GM12878 (cell line): ENCODE results near the gene UFSP2. TPM values are rescaled to one million over a fixed set of nuclear protein-coding genes. Genes with fewer than 3 reads are reported as not detected.

Source experiments
- ATAC-seq: fragments of 200-7000 bp; cut with Tn5 transposase; 3 replicates; pipeline ENCODE4 v1.9.1; 2020; ENCODE audit warnings: mild to moderate bottlenecking, moderate library complexity
- BruUV-seq: library from RNA; stranded (reverse); fragments of 400-500 nt; replicated peaks from 2 replicates; lab custom pipeline; 2021; lab: Mats Ljungman, UMichigan
- CTCF ChIA-PET: fragments of 300-600 bp; sonication (Branson Sonifier 250); formaldehyde crosslinking; extraction: SDS; loops from one replicate; lab custom pipeline; 2021; ENCODE audit warnings: inconsistent platforms; lab: Yijun Ruan, JAX
- POLR2A ChIA-PET: fragments of 350-600 bp; formaldehyde crosslinking; extraction: SDS; loops from one replicate; lab custom pipeline; 2021; ENCODE audit warnings: inconsistent platforms; lab: Charles Lee
- RAD21 ChIA-PET: fragments of 300-600 bp; sonication (Branson Sonifier 250); formaldehyde crosslinking; loops from one replicate; lab custom pipeline; 2023; ENCODE audit warnings: antibody characterized with exemption; ENCODE audit not compliant: unreplicated experiment; lab: Charles Lee
- SMC1A ChIA-PET: fragments of 300-600 bp; sonication (Branson Sonifier 250); formaldehyde crosslinking; loops from one replicate; lab custom pipeline; 2023; ENCODE audit not compliant: unreplicated experiment, uncharacterized antibody; lab: Charles Lee
- DNase-seq: peaks from one replicate; pipeline ENCODE4 v3.0.0-alpha.2; 2011; ENCODE audit warnings: low read depth, low spot score
- FAIRE-seq: peaks from 3 replicates; lab custom pipeline; 2011; peaks lifted over from hg19 to GRCh38; lab: Jason Lieb, UNC
- H2AFZ ChIP-seq: 2 replicates; pipeline ENCODE4 v1.6.0; 2011; ENCODE audit warnings: low read depth, low read length, control low read depth; ENCODE audit not compliant: control insufficient read depth
- H3K27ac ChIP-seq: 2 replicates; pipeline ENCODE4 v1.5.1; 2011; ENCODE audit warnings: control low read depth; ENCODE audit not compliant: control insufficient read depth, insufficient read depth
- H3K27me3 ChIP-seq, 2 experiments: replicated peaks in 1 of 2; 2 replicates each; pipeline versions ENCODE4 v1.6.0 to v1.6.1; 2011; ENCODE audit warnings: low read length in 1 of 2; ENCODE audit not compliant: control insufficient read depth in 2 of 2, insufficient read depth in 2 of 2
- H3K36me3 ChIP-seq, 2 experiments: 2 replicates each; pipeline ENCODE4 v1.5.1; 2011; ENCODE audit warnings: low read length in 1 of 2; ENCODE audit not compliant: control insufficient read depth in 2 of 2, insufficient read depth in 2 of 2
- H3K4me1 ChIP-seq: 2 replicates; pipeline ENCODE4 v1.6.1; 2011; ENCODE audit warnings: mild to moderate bottlenecking, low read length, moderate library complexity, mixed read lengths; ENCODE audit not compliant: control insufficient read depth, insufficient read depth
- H3K4me2 ChIP-seq: 2 replicates; pipeline ENCODE4 v1.6.0; 2011; ENCODE audit warnings: control low read depth; ENCODE audit not compliant: control insufficient read depth, insufficient read depth
- H3K4me3 ChIP-seq: fragments of 200-600 bp; sonication (generic); 2 replicates; pipeline ENCODE4 v1.5.1; 2016
- H3K79me2 ChIP-seq: 2 replicates; pipeline ENCODE4 v1.6.0; 2011; ENCODE audit warnings: low read length; ENCODE audit not compliant: control insufficient read depth, insufficient read depth
- H3K9ac ChIP-seq: 2 replicates; pipeline ENCODE4 v1.8.0; 2011; ENCODE audit warnings: low read length, control low read depth, mixed read lengths; ENCODE audit not compliant: control insufficient read depth, insufficient read depth
- H3K9me3 ChIP-seq: replicated peaks from 3 replicates; pipeline ENCODE4 v1.5.1; 2011; ENCODE audit warnings: mild to moderate bottlenecking, low read length; ENCODE audit not compliant: control insufficient read depth, insufficient read depth
- H4K20me1 ChIP-seq: 2 replicates; pipeline ENCODE4 v1.6.0; 2011; ENCODE audit not compliant: control insufficient read depth, insufficient read depth
- FOS ChIP-seq: IDR thresholded peaks from 3 replicates; pipeline ENCODE4 v1.6.1; 2011; ENCODE audit warnings: borderline replicate concordance; ENCODE audit not compliant: insufficient read length; ENCODE audit errors: extremely low read depth
- JUND ChIP-seq: IDR thresholded peaks from 2 replicates; pipeline ENCODE4 v1.6.1; 2012; ENCODE audit warnings: low read depth, mild to moderate bottlenecking, low read length, improper control_type of control experiment, moderate library complexity
- LARP7 ChIP-seq: fragments of 450-650 bp; IDR thresholded peaks from 2 replicates; pipeline ENCODE4 v1.6.1; 2017; ENCODE audit warnings: mild to moderate bottlenecking
- MYC ChIP-seq: IDR thresholded peaks from 2 replicates; pipeline ENCODE4 v1.6.1; 2011; ENCODE audit warnings: mild to moderate bottlenecking, low read length, moderate library complexity, inconsistent platforms; ENCODE audit not compliant: insufficient read depth, insufficient replicate concordance, insufficient read length, severe bottlenecking
- NR2C1 ChIP-seq: fragments of 450-650 bp; IDR thresholded peaks from 2 replicates; pipeline ENCODE4 v1.6.1; 2017; ENCODE audit warnings: antibody characterized with exemption, mild to moderate bottlenecking, moderate library complexity
- NRF1 ChIP-seq: conservative IDR thresholded peaks from 2 replicates; pipeline ENCODE4 v1.6.1; 2011; ENCODE audit warnings: mild to moderate bottlenecking, low read depth, low read length, improper control_type of control experiment
- RBBP5 ChIP-seq: fragments of 200-600 bp; sonication (generic); conservative IDR thresholded peaks from 2 replicates; pipeline ENCODE4 v1.6.1; 2016
- SMC3 ChIP-seq: IDR thresholded peaks from 2 replicates; pipeline ENCODE4 v1.6.1; 2011; ENCODE audit warnings: low read length, improper control_type of control experiment, borderline replicate concordance
- STAT1 ChIP-seq: fragments of 450-650 bp; conservative IDR thresholded peaks from 2 replicates; pipeline ENCODE4 v1.6.1; 2014; ENCODE audit warnings: antibody characterized with exemption, mild to moderate bottlenecking
- SUPT20H ChIP-seq: IDR thresholded peaks from 2 replicates; pipeline ENCODE4 v1.6.1; 2011; ENCODE audit warnings: low read depth, mild to moderate bottlenecking, low read length, moderate library complexity, borderline replicate concordance; ENCODE audit not compliant: control insufficient read depth
- TBL1XR1 ChIP-seq: IDR thresholded peaks from 2 replicates; pipeline ENCODE4 v1.6.1; 2012; ENCODE audit warnings: low read depth, low read length, improper control_type of control experiment
- WGBS: methylation state at CpG from one replicate; pipeline ENCODE4 v1.1.6; 2016; ENCODE audit warnings: low lambda C conversion rate; ENCODE audit not compliant: insufficient replicate concordance, insufficient coverage; ENCODE audit errors: missing lambda C conversion rate; 5-methylcytosine and 5-hydroxymethylcytosine counted together
- in situ Hi-C: fragments of 300-500 bp; cut with MboI; formaldehyde crosslinking; loops from 9 replicates; pipeline ENCODE4 v1.14.3; 2018; ENCODE audit warnings: mixed read lengths
- intact Hi-C: fragments of 100-400 bp; cut with micrococcal nuclease; formaldehyde crosslinking; loops from one replicate; pipeline ENCODE4 v1.14.2; 2022; ENCODE audit not compliant: unreplicated experiment
- polyA plus RNA-seq, 11 experiments: library from polyadenylated mRNA; depleted of rRNA in 4 of 11; unstranded in 6 of 11; stranded (reverse) in 5 of 11; fragments of >200 nt; fragmentation: Nextera tagmentation in 4 of 11; fragmentation: Illumina TruSeq in 1 of 11; extraction: Ambion mirVana in 4 of 11; extraction: Trizol in 1 of 11; gene quantifications; 1 replicate in 1 of 11; 2 replicates in 10 of 11; pipeline versions ENCODE4 v1.2.1 to v1.2.3, GENCODE V29; 2011 to 2016; ENCODE audit warnings: inconsistent platforms in 2 of 11, missing spikeins in 2 of 11, low read depth in 1 of 11
- total RNA-seq, 4 experiments: library from RNA; depleted of rRNA in 3 of 4; stranded (reverse); fragments of >200 nt in 3 of 4; fragmentation: Illumina TruSeq in 1 of 4; extraction: Trizol in 1 of 4; gene quantifications; 2 replicates each; pipeline versions ENCODE4 v1.2.1 to v1.2.3, GENCODE V29; 2013 to 2021
- TF ChIP-seq, protein P1 (sequence below): fragments of 450-650 bp; IDR thresholded peaks from 2 replicates; pipeline ENCODE4 v1.6.1; 2016; ENCODE audit warnings: mild to moderate bottlenecking

UFSP2 gene
- total and polyA plus RNA-seq, 10 of the 15 experiments (the other 5 are each of a cell fraction or from before 2014, with no cell fraction given) = 25.4 to 53.1 (median 37.7) TPM

DNA sequence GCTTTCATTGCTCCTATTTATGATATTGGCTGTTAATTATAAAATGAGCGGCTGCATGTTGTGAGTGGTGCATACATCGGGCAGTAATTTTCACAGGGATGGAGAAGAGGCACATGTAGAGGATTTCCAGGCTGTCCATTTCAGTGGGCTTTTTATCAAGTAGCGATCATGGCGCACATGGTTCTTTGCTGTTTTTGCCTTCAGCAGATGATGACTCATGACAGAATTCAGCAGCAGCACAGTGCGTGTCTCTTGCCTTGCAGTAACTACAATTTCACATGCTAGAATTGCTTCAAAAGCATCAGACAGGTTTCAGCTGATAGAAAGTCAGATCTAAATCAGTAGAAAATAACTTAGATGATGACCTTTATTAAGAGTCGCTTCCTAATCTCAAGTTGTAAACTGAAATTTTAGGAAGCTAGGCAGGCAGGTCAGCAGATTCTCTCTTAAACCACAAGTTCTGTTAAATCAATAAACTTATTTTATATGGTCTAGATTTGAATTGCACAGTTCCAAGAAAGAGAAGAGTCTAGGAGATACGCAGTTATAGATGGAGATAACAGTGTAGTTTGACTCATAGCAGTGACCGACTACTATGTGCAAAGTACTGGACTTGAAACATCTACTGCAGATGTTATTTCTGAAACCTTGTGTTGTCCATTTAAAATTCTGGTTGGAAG, 65.9 kb downstream of the UFSP2 start:
- H2AFZ ChIP-seq = no peak overlapping the region
- no peaks in the 10 kb centered on the region for H3K27me3 ChIP-seq
- 0 out of 2 replicates have a peak, but pooled peaks cover 4% of the 10 kb centered on the region for H3K4me1 ChIP-seq
- no peaks in the 10 kb centered on the region for H3K79me2 ChIP-seq
- intact Hi-C loops = no loop called here
- WGBS = 97% methylated on average over 8 of the region's 8 CpGs
- FAIRE-seq = no peak
- H3K36me3 ChIP-seq = peaks cover 1 to 28% of the 10 kb centered on the region in 2 experiments
- POLR2A ChIA-PET = no interaction called here
- no peak overlapping the region for H3K9ac ChIP-seq
- H3K4me3 ChIP-seq = no peak overlapping the region
- H3K27ac ChIP-seq = no peak overlapping the region
- no peak for DNase-seq
- SMC1A ChIA-PET = no interaction called here
- no peak for TF ChIP-seq NR2C1
- no peak for TF ChIP-seq SMC3
- TF ChIP-seq, protein P1, sequence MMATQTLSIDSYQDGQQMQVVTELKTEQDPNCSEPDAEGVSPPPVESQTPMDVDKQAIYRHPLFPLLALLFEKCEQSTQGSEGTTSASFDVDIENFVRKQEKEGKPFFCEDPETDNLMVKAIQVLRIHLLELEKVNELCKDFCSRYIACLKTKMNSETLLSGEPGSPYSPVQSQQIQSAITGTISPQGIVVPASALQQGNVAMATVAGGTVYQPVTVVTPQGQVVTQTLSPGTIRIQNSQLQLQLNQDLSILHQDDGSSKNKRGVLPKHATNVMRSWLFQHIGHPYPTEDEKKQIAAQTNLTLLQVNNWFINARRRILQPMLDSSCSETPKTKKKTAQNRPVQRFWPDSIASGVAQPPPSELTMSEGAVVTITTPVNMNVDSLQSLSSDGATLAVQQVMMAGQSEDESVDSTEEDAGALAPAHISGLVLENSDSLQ = no peak
- no peak for TF ChIP-seq MYC
- no peak for TF ChIP-seq STAT1
- TF ChIP-seq SUPT20H = no peak
- no peak for TF ChIP-seq TBL1XR1
- no peak for TF ChIP-seq NRF1
- TF ChIP-seq FOS = no peak
- no peak for TF ChIP-seq JUND
- no peak for TF ChIP-seq RBBP5
- no peak for TF ChIP-seq LARP7
- no peaks in the 10 kb centered on the region for H3K9me3 ChIP-seq
- no peak overlapping the region for H3K4me2 ChIP-seq
- CTCF ChIA-PET = no interaction called here
- BruUV-seq = no TSS peak
- RAD21 ChIA-PET = no interaction called here
- H4K20me1 ChIP-seq = no peaks in the 10 kb centered on the region
- in situ Hi-C loops = no loop called here
- ATAC-seq = no peak
